ENCODE results near the gene ARMC2.
"Not testable (repeated sequence)": the region's sequence is repeated elsewhere in the genome, so short reads cannot be mapped to it uniquely, and the experiment has no call there.

Gene ARMC2

DNA sequence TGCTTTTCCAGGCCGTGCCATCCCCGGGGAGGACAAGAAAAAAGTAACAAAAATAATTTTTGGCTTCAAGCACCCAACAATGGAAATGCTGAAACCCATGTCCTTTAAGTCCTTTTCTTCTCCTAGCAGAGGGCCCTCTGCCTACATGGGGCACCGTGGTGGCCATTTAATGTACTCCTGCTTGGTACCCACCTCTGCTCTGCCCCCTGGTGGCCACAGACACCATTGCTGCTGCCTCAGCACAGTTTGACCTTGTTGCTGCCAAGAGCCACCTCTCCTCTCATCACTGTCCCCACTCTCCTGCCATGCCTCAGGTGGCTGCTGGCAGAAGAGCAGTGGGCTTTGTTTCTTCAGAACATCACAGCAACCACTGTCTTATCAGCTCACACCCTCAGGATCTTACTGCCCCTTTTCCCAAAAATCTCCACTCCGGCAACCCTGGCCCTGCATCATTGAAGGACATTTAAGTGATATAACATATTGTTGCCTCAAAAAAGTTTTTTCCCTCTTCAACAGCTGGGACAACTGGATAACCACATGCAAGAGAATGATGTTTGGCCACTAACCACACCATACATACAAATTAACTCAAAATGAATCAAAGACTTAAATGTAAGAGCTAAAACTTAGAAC lies 12.9 kb upstream of the ARMC2 start:
- peak; percentile 81 to 83 for DNase-seq (ENCODE audit: low read depth in 2 of 2)

DNA sequence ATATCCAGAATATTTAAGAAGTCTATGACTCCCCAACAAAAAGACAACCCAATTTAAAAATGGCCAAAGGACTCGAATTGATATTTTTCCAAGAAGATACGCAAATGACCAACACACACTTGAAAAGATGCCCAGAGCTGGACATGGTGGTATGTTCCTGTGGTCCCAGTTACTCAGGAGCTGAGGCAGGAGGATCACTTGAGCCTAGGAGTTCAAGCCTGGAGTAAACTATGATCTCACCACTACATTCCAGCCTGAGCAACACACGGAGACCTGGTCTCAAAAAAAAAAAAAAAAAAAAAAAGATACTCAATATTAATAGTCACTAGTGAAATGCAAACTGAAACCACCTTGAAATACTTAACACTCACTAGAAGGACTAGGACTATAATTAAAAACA lies 12.2 kb upstream of the ARMC2 start:
- no peak for DNase-seq (ENCODE audit: low read depth in 2 of 2)

DNA sequence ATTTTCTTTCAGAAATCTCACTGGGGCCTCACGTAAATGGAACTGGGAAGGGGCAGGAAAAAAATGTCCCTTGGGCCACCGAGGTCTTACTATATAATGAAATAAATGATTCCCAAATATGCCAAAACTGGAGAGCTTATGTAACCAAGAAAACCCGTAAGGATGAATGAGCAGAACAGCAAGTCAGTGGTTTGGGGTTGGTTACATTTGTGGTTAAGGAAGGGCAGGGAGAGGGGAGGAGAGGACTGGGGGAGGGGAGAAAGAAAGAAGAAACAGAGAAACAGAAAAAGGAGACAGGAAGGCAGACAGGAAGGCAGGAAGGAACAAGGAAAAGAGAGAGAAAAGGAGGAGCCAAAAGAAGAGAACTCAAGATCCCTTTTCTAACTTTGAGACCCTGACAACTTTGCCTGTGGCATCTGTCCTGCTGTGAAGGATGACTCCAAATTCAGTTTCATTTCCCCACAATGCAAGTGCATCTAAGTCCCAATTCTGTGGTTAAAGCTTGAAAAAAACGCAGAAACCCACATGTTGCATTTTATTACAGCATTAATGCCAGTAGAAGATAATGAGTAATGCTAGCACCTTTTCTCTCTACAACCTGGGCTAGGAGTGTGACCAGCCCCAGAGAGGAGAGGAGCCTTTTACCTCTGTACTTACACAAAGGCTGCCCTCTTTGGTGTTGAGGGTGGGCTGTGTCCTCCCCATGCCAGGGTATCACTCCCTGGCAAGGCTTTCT lies 10.8 kb upstream of the ARMC2 start:
- no peak for DNase-seq (ENCODE audit: low read depth in 2 of 2)

DNA sequence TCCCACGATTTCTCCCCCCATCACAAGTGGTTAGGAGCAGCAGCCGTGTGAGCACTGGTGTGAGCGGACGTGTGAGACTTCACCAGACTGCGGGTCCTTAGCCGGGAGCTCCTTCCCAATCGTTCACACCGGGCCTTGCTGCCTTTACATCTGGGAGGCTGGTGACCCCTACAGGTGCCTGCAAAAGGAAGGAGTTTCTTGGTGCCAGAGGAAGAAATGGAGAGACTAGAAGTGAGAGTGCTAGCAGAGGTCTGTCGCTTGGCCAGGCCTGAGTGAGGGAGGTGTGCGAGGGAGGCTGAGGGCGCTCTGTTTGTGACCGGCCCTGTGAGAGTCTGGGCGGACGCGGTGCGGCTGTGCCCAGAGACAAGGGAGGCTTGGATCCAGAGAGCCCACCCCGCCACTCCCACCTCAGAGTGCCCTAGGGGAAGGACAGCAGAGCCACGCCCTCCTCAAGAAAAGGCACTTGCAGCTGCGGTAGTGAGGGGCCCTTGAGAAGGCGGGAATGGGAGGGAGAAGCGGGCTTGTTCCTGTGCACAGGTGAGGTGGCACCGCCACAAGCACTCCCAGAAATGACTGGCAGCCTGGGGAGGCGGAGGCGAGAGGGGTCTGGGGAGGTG lies 10.0 kb upstream of the ARMC2 start:
- no peak for DNase-seq (ENCODE audit: low read depth in 2 of 2)

DNA sequence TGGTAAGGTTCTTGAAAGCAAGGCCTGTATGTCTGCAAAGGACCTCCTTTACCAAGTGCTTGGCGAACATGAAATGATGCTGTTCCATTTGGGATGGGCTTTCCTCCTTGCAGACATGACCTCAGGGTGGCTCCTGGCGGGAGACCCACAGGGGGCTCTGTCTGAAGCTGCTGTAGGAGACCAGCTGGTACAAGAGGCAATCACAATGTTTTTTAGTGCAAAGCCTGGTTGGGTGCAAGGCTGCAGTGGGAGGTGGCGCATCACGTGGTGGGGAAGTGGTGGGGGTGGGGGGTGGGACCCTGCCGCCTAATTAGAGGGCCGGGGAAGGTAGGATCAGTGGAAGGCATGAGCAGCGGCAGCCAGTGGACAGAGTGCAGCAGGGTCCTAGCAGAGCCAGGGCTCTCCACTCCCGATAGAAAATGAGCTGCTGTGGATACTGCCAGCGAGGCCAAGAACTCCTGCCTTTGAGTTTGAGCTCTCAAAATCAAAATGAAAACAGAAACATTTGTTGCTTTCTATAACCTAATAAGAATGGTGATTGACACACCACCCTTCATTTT lies 9.1 kb upstream of the ARMC2 start:
- DNase-seq (ENCODE audit: low read depth in 2 of 2), result no peak

DNA sequence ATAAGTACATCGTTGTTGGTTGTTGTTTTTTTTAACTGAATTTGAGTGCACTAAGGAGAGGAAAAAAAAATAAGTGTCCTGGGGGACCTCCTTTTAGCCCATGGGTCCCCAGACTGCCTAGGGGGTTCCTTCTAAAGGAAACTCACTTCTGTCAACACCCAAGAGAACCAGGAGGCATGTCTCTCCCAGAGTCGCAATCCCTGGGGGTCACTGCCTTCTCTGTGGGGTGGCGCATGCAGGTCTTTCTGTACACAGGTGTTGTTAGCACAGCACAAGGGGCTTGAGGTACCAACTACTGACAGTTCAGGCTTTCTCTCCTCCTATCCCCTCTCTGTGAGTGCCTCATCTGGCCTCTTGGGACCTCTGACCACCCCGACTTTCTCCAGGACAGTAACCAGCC lies 7.3 kb upstream of the ARMC2 start:
- DNase-seq (ENCODE audit: low read depth in 2 of 2), result no peak

DNA sequence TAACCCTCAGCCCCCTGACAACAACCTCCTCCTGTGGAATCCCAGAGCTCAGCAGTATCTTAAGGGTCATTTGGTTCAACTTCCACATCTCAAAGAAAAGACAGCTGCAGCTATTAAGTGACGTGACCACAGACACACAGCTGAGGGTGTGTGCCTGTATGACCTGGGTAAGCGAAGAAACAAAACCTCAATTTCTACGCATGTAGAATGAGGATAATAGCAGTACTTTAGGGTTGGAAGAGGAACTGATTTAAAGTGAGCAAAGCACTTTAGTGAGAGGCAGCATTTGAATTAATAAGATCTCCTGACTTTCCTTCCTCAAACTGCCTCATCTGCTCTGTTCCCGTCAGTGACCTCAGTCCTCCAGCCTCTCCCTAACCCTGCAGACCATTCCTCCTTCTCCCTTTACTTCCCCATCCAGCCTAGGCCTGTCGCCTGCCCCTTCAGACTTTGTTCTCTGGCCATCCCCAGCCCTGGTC lies 6.8 kb upstream of the ARMC2 start:
- DNase-seq (ENCODE audit: low read depth in 2 of 2), result no peak

DNA sequence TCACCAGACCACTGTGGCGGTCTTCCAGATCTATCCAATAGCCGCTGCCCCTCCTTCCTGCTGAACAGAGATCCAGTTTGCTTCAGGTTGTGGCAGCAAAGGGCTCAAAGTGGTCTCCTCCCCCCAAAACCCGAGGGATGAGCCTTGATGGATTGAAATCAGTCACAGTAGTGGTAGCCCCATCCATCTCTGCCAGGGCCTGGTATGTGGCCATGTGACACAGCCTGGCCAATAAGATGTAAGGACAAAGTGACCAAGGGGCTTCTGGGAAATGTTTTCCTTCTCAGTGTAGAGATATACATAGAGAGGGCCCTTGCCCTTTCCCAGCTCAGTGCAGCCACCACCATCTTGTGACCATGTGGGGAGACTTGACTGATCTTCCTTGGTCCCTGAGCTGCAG lies 4.1 kb upstream of the ARMC2 start:
- DNase-seq (ENCODE audit: low read depth in 2 of 2), result no peak

DNA sequence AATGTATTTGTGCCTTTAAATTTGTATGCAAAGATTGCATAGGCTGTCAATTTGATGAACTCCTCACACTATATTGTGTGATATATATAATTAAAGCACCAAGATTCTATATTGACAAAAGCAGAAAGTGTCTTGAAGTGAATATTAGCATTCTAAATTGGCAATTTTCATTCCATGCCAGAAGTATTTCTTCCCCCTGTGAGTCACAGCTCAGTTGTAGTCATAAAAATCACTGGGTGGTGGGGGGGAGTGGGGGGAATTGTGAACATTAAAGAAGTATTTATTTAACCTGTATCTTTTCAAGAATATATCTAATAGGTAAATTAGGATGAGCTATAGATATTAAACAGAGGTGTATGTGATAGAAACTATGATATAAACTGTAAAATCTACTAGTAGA lies 3.1 kb upstream of the ARMC2 start:
- DNase-seq (ENCODE audit: low read depth in 2 of 2), result no peak

DNA sequence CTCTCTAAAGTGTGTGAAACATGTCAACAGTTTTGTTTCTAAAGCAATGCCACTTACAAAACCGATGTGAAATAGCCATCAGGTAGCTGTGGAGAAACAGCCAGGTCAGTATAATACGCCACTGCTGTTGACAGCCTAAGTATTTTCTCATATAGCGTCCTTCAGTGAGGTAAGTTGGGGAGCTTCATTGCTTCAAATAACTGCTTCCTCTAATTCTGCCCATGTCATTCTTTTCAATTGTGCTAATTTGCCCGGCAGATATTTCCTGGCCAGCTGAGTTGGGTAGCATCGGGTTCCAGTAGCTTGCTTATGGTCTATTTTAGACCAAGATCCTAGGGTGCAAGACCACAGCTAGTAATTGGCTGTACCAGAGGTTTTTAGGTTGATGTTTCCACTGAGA lies 2.1 kb upstream of the ARMC2 start:
- no peak for DNase-seq (ENCODE audit: low read depth in 2 of 2)

DNA sequence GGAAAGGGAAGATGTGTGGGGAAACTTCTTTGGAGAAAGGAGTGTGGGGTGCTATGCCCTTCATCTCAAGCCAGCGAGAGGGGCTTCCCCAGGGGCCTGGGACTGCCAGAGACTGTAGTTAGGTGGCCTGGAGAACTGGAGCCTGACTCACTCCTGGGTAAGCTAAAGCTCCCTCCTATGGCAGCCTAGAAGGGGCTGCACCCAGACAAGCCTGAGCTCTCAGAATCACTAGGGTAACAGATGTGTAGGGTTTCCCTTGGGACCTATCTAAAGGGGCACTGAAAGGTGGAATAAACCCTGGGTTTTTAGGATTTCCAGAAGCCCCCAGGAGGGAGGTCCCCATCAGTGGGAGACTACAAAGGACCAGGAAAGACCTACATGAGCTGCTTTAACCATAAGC lies 1.6 kb upstream of the ARMC2 start:
- no peak for DNase-seq (ENCODE audit: low read depth in 2 of 2)

DNA sequence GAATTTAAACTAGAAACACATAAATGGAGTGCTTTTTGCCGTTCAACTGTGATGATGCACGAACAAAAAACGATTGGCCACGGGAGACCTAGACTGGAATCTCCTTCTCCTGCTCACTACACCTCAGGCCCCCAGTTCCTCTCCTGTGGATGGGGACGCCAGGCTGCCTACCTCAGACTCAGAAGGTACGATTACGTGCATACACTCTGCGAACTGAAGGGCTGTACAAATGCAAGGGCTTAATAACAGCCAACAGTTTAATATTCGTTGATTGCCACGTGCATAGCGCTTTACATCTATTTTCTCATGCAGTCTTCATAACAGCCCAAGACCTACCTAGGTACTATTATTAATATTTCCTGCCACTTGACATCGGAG lies 495 bp upstream of the ARMC2 start:
- DNase-seq (ENCODE audit: low read depth in 2 of 2), result no peak

DNA sequence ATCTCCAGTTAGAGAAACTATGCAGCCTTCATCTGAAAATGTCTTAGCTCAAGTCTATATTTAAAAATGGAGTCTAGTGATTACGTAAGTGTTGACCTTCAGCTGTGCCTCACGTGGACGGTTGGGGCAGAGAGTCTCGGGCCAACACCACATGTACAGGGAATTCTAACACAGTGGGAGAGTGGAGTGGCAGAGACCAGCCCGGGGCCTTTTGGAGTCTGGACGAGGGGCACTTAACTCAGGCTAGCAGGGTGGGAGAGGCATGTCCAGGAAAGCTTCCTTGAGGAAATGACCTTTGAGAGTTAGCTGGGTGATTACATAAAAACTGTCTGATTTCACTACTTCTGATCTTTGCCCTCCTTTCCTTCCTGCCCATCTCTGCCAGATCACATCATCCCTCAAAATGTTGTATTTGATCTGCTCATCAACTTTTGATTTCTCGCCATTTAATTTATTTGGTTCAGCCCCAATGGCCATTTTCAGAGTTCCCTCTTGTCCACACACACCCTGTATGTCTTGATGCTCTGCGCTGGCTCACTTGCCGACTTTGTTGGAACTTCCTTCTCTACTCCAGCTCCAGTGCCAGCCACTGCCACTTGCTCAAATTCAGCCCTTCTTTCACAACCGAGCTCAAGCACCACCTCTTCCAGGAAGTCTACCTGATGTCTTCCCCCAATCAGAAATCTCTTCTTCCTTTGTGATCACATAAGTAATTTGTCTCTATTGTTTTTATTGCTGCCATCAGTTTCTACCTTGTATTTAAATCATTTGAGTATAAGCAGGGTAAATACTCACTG lies 2.6 kb downstream of the ARMC2 start:
- DNase-seq (ENCODE audit: low read depth in 2 of 2), result no peak

DNA sequence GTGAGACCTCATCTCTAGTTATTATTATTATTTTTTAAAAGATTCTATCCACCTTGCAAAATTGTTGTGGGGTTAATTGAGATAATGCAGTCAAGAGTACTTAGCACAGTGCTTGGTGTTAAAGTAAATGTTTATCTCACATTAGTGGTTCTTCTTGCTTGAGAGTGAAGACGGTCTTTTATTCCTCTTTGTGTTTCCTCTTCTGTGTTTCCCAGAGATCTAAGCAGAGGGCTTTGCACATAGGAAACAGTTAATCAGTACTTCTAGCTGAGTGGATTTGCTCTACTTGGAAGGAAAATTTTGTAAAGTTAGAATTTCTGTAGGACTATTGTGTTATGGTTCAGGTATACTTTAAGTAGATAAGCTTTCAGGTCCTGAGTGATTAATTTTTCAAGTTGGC lies 3.5 kb downstream of the ARMC2 start:
- DNase-seq (ENCODE audit: low read depth in 2 of 2), result no peak

DNA sequence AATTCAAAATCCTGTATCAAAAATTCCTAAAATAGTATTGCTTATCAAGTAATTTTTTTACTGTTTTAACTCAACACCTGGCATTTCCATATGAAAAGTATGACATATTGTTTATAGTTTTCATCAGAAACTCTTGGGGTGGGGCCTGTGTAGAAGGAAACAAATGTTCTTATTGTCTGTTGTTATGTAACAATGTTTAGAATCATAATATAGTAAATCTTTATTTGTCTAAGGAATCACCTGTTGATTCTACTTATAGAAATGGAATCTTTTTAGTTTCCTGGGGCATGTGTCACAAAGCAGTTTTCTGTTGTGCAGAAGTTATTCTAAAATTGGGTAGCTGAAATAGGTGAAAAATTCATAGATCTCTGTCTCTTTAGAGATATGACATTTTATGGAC lies 4.9 kb downstream of the ARMC2 start:
- DNase-seq (ENCODE audit: low read depth in 2 of 2), result no peak

DNA sequence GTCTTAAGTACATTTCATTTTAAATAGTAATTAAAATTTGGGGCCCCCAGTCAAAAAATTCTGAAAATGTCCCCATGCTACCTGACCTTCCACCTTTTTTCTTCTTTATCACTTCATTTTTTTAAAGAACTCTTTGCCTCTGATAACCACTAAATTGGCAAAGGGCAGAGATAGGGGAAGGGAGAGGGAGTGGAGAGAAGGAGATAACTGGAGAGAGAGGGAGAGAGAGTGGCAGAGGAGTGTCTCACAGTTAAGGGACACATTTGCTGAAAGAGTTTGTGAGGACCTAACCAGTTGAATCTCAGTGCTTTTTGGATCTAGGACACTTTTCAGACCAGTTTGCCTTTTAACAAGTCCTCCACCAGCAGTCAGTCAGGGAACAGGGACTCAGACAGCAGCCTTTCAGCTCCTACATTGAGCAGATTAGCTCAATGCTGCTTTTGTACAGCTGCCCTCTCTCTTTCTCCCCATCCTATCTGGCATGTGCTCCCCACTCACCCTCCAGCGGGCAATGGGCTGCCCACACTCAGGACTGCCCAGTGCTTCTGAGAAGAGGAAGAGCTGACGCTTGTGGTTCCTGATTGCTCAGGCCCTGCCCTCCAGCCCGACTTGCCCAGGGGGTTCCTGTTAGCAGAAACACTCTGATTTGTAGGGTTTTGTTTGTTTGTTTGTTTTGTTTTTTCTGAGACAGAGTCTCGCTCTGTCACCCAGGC lies 14.4 kb downstream of the ARMC2 start:
- no peak for DNase-seq (ENCODE audit: low read depth in 2 of 2)

DNA sequence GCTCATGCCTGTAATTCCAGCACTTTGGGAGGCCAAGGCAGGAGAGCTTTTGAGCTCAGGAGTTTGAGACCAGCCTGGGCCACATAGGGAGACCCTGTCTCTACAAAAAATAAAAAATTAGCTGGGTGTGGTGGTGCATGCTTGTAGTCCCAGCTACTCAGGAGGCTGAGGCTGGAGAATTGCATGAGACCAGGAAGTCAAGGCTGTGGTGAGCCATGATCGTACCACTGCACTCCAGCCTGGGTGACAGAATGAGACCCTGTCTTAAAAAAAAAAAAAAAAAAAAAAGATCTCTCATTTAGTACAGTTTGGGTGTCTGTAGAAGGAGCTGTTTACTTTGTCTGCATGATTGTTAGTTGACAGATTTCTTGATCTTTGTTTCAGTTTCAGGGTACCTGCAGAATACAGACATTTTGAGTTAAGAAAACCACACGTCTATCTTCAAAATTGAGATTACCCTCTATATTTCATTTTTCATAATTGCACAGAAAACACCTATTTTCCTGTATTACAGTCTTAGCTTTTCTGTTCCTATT lies 17.6 kb downstream of the ARMC2 start:
- not testable (repeated sequence) for DNase-seq (ENCODE audit: low read depth in 2 of 2)

DNA sequence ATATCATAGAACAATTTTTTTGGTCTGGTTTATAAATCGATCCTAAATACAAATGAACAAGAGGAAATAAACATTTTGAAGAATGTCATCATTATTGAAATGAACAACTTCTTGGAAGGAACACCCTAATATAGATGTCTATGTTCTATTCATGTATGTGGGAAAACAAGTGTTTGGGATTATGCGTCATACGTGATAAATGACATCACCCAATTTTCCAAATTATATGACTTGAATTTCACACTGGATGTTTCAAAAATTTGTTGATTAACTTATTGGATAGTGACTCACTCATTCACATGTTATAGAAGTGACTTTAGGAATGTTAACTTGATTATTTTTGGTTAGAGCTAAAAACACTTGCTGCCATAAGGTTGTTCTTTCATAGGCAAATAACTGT lies 18.6 kb downstream of the ARMC2 start:
- DNase-seq (ENCODE audit: low read depth in 2 of 2), result no peak

DNA sequence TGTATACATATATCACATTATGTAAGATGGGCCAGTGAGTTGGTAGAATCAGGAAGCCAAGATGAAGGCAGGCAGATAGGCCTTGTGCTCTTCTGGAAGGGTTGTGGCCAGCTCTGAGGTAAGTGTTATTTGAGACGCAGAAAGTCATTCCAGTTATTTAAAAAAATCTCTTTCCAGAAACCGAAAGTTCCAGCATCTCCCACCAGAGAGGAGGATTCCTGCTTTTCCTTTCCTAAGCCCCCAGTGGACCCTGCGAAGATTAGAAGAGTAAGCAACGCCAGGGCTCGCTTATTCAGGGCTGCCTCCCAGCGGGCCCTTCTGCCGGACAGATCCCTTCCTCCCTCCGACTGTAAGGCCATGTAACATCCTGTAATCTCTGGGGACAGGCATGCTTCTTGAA lies 20.4 kb downstream of the ARMC2 start:
- DNase-seq (ENCODE audit: low read depth in 2 of 2), result no peak

DNA sequence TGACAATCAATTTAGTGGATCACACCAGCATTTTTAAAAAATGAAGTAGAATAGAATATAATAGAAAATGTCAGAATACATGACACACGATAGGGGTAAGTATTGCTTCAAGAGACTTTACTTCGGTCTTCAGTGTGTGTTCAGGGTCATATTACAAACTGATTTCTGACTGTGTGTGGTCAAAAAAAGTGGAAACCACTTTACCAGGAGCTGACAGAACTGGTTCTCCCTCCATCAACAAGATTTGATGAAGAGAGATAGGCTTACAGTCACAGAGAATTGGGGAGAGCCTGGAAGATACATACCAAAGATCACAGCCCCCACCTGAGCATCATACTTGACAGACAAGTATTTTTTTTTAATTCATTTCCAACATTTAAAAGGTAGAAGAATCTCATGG lies 21.7 kb downstream of the ARMC2 start:
- no peak for DNase-seq (ENCODE audit: low read depth in 2 of 2)

DNA sequence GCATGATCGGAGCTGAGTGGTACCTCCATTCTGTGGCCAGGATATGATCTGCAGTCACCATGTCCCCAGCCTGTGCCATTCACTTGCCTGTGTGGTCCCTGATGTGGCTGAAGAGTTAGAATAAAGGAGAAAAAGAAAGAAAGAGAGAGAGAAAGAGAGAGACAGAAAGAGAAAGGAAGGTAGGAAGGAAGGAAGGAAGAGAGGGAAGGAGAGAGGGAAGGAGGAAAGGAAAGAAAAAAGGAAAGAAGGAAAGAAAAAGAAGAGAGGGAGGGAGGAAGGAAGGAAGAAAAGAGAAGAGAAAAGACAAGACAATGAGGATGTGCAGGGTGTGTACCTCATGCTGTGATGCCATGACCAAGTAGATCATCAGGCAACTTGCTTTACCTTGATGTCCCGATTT lies 22.1 kb downstream of the ARMC2 start:
- DNase-seq (ENCODE audit: low read depth in 2 of 2), result no peak

Data from stimulated activated CD4-positive, alpha-beta T cell treated with anti-CD3 and anti-CD28 coated beads, Interleukin-4, amount 100 ng/mL, for 48 hours (primary cell).